Jurkat, Clone E6-1 (cell line): ENCODE data around the gene HTT.

Source experiments
- DNase-seq: peaks from one replicate; pipeline ENCODE4 v3.0.0-alpha.2; 2011; ENCODE audit warnings: low read depth, low spot score
- H3K4me3 ChIP-seq: 2 replicates; pipeline ENCODE4 v1.5.1; 2011; ENCODE audit warnings: mild to moderate bottlenecking, low read length, control low read depth, moderate library complexity

Gene HTT

DNA sequence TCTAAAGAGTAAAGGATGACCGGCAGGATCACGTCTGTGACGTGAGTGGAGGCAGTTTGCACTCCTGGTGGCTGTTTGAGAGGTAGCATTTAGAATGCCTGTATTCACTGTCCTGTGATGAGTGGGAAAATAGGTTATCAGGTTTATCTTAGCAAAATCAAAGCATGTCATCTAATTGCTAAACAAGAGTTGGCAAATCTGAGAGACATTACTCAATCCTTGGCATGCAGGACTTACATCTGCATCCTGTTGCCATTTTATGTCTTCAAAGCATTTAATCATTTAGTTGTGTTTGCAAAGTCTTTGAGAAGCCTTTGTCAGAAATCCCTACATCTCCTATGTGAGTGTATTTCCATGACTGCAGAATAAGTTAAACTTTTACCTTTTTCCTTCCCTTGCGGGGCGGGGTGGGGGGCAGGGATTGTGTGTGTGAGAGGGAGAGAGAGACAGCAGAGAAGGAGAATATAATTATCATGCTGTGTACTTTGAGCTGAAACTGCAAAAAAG, 133.1 kb downstream of the HTT start:
- H3K4me3 ChIP-seq = no peak overlapping the region
- peak; percentile 35 for DNase-seq

DNA sequence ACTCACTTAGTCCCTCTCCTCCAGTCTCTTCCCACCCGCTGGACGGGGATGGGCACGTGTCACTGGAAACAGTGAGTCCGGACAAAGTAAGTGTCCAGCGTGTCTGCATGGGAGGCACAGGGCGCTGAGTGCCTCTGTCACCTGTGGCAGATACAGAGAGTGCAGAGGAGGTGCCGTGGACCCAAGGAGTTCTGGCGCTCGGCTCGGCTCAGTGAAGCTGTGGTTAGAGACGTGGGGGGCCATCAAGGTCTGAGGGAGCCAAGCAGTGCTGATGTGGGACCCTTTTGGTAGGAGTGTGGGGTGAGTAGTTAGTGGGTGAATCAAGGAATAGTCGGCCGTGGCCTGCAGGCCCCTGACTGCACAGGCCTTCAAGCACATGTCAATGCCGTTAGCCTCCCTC, 134.3 kb downstream of the HTT start:
- no peak for DNase-seq
- no peak overlapping the region for H3K4me3 ChIP-seq

- no peak overlapping the region for H3K4me3 ChIP-seq
- no peak for DNase-seq
Observed at GRCh38 chr4:3209551-3210325, 135.3 kb downstream of the HTT start.

GRCh38 chr4:3210467-3210866, 136.0 kb downstream of the HTT start:
- H3K4me3 ChIP-seq = no peak overlapping the region
- DNase-seq = no peak

DNA sequence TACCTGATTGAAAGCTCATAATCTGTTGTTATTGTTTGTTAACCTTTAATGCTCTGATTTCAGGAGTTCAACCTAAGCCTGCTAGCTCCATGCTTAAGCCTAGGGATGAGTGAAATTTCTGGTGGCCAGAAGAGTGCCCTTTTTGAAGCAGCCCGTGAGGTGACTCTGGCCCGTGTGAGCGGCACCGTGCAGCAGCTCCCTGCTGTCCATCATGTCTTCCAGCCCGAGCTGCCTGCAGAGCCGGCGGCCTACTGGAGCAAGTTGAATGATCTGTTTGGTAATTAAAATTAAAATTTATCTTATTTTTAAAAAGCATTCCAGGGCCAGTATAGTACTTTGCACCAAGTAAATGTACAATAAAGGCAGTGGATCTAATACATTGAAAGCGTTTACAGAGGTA, 137.4 kb downstream of the HTT start:
- H3K4me3 ChIP-seq = no peak overlapping the region
- no peak for DNase-seq

DNA sequence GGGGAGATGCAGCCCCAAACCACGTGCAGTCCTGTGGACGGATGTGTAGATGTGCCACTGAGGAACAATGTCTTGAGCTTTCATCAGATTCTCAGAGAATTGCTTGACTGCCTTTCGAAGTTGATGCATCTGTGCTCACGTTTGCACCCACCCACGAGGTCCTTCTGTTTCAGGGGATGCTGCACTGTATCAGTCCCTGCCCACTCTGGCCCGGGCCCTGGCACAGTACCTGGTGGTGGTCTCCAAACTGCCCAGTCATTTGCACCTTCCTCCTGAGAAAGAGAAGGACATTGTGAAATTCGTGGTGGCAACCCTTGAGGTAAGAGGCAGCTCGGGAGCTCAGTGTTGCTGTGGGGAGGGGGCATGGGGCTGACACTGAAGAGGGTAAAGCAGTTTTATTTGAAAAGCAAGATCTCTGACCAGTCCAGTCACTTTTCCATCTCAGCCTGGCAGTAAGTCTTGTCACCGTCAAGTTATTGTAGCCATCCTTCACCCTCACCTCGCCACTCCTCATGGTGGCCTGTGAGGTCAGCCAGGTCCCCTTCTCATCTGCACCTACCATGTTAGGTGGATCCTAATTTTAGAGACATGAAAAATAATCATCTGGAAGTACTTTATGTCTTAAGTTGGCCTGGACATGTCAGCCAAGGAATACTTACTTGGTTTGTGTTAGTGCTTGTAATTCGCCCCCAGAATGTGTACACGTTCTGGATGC, 138.1 kb downstream of the HTT start:
- no peak for DNase-seq
- no peak overlapping the region for H3K4me3 ChIP-seq

DNA sequence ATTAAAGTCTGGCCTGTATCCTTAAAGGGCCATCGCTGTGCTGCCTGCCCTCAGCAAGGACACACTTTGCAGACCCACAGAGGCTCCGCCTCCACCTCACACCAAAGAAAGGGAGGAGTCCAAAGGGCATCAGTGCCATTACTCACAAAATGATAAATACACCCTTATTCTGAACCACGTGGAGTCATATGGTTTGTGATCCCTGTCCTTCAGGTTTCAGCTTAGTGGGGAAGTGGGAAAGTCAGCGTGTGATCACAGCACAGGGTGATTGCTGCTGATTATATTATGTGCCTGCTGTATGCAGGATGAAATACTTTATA, 138.6 kb downstream of the HTT start:
- no peak overlapping the region for H3K4me3 ChIP-seq
- no peak for DNase-seq

DNA sequence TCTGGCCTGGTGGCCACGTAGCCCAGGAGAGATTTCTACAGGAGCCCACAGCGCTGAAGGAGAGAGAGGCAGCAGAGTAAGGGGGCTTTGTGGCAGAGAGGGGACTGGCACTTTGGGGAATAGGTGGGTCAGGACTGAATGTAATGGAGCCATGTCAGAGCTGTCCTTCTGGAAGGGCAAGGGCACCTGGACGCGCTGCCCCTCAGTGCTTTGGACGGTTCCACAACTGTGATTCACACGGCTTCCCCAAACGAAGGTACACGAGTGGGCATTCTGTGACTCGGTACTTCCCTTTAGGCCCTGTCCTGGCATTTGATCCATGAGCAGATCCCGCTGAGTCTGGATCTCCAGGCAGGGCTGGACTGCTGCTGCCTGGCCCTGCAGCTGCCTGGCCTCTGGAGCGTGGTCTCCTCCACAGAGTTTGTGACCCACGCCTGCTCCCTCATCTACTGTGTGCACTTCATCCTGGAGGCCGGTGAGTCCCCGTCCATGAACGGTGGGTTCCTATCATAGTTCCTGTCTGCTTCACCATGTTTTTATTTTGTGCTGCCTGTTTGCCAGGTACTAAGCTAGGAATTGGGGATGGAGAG, 139.3 kb downstream of the HTT start:
- H3K4me3 ChIP-seq = no peak overlapping the region
- DNase-seq = no peak

DNA sequence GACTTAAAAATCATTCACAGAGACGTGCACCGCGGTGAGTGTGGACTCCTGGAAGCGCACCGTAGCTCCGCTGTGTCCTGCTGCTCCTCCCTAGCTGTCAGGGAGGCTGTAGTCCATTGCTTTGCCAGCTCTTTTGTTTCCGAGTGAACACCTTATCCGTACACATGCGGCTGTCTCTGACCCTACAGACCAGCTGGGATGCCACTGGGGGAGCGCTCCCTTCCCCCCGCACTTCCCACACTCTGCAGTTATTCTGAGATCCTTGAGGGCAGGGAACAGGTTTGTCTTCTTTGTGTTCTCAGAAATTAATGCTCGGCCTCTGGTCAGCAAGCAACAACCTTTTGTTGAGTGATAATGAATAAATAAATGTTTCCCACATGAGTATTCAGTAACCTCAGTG, 140.8 kb downstream of the HTT start:
- no peak overlapping the region for H3K4me3 ChIP-seq
- DNase-seq = no peak

DNA sequence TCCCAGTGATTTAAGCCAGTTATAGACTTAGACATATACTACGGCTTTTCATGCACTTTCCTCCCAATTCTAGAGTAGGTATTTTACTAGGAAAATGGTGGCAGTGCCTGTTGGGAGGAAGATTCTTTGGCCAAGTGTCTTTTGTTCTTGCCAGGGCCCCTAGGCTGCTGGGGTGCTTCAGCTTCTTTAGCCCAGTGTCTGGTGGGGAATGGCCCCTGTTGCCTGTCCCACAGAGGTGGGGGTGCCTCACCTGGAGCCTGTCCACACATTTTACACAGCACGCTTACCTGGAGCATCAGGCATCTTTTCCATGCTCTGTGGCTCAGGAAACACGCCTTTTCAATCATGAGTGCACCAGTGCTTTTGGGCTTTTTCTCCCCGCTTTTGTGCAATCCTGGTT, 141.3 kb downstream of the HTT start:
- DNase-seq = no peak
- no peak overlapping the region for H3K4me3 ChIP-seq

GRCh38 chr4:3217266-3217665, 142.8 kb downstream of the HTT start:
- DNase-seq = no peak
- H3K4me3 ChIP-seq = no peak overlapping the region

GRCh38 chr4:3217771-3218170, 143.3 kb downstream of the HTT start:
- H3K4me3 ChIP-seq = no peak overlapping the region
- no peak for DNase-seq

DNA sequence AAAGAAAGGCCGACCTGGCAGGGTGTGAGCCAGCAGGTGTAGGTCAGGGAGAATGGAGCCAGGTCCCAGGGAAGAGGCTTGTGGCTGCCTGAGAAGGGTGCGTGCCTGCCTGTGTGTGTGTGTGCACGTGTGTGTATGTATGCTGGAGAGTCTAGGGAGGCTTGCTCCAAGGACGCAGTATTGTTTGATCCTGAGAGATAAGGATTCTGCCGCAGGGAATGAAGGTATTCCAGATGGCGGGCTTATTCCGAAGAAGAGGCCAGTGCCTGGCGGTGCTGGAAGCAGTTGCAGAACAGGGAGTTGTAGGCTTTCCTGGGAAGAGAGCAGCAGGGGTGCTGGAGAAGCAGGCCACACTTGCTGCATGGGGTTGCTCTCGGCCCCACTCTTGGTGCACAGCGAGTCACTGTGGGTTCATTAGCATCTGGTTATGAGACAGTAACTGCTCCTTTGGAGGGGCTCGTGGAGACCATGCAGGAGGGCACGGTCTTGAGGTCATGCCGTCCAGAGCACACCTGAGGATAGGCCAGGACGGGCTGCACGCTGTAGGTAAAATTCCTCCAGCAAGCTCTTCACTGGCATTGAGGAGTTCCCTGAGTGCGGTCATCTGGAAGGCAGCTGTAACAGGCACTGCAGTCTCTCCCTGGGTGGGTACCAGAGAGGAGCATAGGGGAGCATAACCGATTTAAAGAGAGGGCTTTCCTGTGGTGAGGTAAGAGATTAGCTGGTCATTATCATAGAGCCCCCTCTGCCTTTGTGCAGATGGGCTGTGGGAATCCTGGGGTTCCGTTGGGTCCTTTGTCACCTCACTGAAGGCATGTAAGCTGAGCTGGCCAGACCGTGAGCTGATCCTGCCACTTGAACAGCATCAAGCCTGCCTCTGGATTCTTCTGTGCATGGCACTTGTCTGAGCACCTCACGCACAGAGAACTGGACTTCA, 144.6 kb downstream of the HTT start:
- no peak overlapping the region for H3K4me3 ChIP-seq
- DNase-seq = no peak

DNA sequence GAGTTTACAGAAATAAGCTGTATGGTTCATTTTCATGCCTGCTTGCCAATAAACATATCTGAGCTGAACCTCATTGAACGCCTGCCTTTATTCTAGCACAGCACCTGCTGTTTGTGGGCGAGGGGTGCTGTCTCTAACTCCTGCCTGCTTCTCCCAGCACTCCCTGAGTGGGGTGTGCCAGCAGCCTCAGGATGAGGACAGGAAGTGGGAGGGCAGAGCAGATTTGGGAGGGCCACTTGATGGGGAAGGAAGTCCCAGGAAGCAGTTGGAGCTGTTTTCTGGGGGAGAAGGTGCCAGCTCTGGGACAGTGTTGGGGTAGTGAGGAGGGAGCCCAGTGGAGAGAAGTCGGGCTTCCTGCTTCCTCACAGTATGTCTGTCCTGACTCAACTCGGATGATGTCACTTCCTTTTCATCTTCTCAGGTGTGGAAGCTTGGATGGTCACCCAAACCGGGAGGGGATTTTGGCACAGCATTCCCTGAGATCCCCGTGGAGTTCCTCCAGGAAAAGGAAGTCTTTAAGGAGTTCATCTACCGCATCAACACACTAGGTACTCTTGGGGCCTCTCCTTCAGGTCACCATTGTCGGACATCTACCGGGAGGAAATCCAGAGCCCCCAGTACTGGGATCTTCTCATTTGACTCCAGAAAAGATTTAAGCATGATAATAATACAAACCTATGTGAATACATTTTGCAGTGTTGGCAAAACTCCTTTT, 145.4 kb downstream of the HTT start:
- no peak overlapping the region for H3K4me3 ChIP-seq

DNA sequence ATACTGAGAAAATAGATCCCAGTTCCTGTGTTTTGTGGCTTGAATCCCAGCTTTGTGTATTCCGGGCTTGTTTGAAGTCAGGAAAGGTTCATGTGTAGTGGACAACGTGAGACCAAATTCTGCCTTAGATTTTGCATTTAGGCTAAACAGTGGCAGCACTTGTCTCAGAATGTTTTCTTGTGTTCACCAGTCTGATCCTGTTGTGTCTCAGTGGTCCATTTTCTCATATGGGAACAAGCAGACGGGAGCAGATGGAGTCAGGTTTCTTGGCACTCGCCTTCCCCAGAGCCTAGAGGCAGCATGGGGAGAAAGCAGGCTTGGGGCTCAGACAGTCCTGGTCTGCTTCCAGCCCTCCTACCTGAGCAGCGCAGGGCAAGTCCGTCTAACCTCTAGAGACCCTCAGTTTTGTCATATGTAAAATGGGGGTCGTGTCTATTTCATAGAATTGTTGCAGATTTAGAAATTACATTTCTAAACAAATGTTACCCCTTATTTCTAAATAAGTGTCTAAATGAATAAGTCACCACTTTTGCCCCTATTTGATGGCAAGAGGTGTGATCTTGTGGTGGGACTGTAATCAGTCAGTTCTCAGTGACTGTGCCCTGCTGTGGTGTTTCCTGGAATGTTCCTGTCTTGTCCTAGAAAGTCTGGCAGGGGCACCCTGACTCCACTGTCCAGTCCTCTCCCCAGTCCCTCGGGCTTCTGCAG, 146.1 kb downstream of the HTT start:
- DNase-seq = no peak
- no peak overlapping the region for H3K4me3 ChIP-seq

More for the DNA sequence above, 145.4 kb downstream of the HTT start:
- DNase-seq = no peak

- DNase-seq = no peak
- H3K4me3 ChIP-seq = no peak overlapping the region
Observed at GRCh38 chr4:3221184-3221494, 146.7 kb downstream of the HTT start.

- no peak for DNase-seq
- H3K4me3 ChIP-seq = no peak overlapping the region
Observed at GRCh38 chr4:3221996-3222395, 147.5 kb downstream of the HTT start.

GRCh38 chr4:3223346-3223745, 148.9 kb downstream of the HTT start:
- H3K4me3 ChIP-seq = no peak overlapping the region
- DNase-seq = no peak
